Urothelium cell line (cell line): Measurements from ENCODE around the gene GPR176.
"Not testable (repeated sequence)": the region's sequence is repeated elsewhere in the genome, so short reads cannot be mapped to it uniquely, and the experiment has no call there.

ENCODE experiments used
- DNase-seq: peaks from one replicate; pipeline ENCODE4 v3.0.0; 2011; ENCODE audit warnings: low spot score, mixed read lengths
- FAIRE-seq: peaks from 2 replicates; lab custom pipeline; 2011; peaks lifted over from hg19 to GRCh38; lab: Jason Lieb, UNC

GPR176 gene

GRCh38 chr15:39936187-39936586 is 16.1 kb upstream of the GPR176 start:
- DNase-seq, result peak; percentile 39
- no peak for FAIRE-seq

GRCh38 chr15:39935241-39935640 is 15.2 kb upstream of the GPR176 start:
- no peak for DNase-seq
- FAIRE-seq, result no peak

- no peak for FAIRE-seq
- no peak for DNase-seq
Measured at GRCh38 chr15:39934397-39935071, 14.5 kb upstream of the GPR176 start.

GRCh38 chr15:39931615-39932014 is 11.5 kb upstream of the GPR176 start:
- no peak for FAIRE-seq
- no peak for DNase-seq

- DNase-seq (no peak), FAIRE-seq (no peak)
Measured at GRCh38 chr15:39926526-39926925, 6.5 kb upstream of the GPR176 start.

- DNase-seq (no peak), FAIRE-seq (no peak)
Measured at GRCh38 chr15:39925112-39925842, 5.2 kb upstream of the GPR176 start.

GRCh38 chr15:39924437-39924836 is 4.4 kb upstream of the GPR176 start:
- FAIRE-seq (no peak), DNase-seq (no peak)

GRCh38 chr15:39922462-39923092 is 2.5 kb upstream of the GPR176 start:
- no peak for FAIRE-seq
- no peak for DNase-seq

GRCh38 chr15:39921274-39921638 is 1.2 kb upstream of the GPR176 start:
- DNase-seq (no peak), FAIRE-seq (no peak)

- FAIRE-seq (peak; percentile 62), DNase-seq (peak; percentile 92)
Measured at GRCh38 chr15:39920510-39921273, 626 bp upstream of the GPR176 start.

- FAIRE-seq (no peak), DNase-seq (no peak)
Measured at GRCh38 chr15:39919411-39919747, 687 bp downstream of the GPR176 start.

- no peak for DNase-seq
- no peak for FAIRE-seq
Measured at GRCh38 chr15:39918688-39919385, 1.2 kb downstream of the GPR176 start.

GRCh38 chr15:39914977-39915376 is 5.1 kb downstream of the GPR176 start:
- DNase-seq (no peak), FAIRE-seq (no peak)

- FAIRE-seq, result no peak
- no peak for DNase-seq
Measured at GRCh38 chr15:39909007-39909406, 11.1 kb downstream of the GPR176 start.

GRCh38 chr15:39908186-39908585 is 11.9 kb downstream of the GPR176 start:
- FAIRE-seq (no peak), DNase-seq (no peak)

GRCh38 chr15:39907216-39907615 is 12.8 kb downstream of the GPR176 start:
- FAIRE-seq (no peak), DNase-seq (no peak)

- DNase-seq, result no peak
- FAIRE-seq, result no peak
Measured at GRCh38 chr15:39904115-39904514, 16.0 kb downstream of the GPR176 start.

- no peak for FAIRE-seq
- DNase-seq, result no peak
Measured at GRCh38 chr15:39898317-39898716, 21.7 kb downstream of the GPR176 start.

- DNase-seq, result no peak
- no peak for FAIRE-seq
Measured at GRCh38 chr15:39896846-39897245, 23.2 kb downstream of the GPR176 start.

- FAIRE-seq (no peak), DNase-seq (no peak)
Measured at GRCh38 chr15:39896101-39896500, 24.0 kb downstream of the GPR176 start.

- not testable (repeated sequence) for FAIRE-seq, DNase-seq
Measured at GRCh38 chr15:39893051-39893450, 27.0 kb downstream of the GPR176 start.
